NB4 (cell line): Measurements from ENCODE around the gene CDH13.
A peak's percentile ranks its signal among the peaks of the same experiment; 100 is the strongest.
"Not testable (repeated sequence)": the region's sequence is repeated elsewhere in the genome, so short reads cannot be mapped to it uniquely, and the experiment has no call there.

ENCODE experiments used
- DNase-seq: peaks from one replicate; pipeline ENCODE4 v3.0.0; 2010; ENCODE audit warnings: low read depth
- H3K4me3 ChIP-seq: one replicate; pipeline ENCODE4 v1.5.1; 2011; ENCODE audit warnings: mild to moderate bottlenecking, low read depth, low read length, moderate library complexity
- MYC ChIP-seq: IDR thresholded peaks from 2 replicates; pipeline ENCODE4 v1.6.1; 2011; ENCODE audit warnings: low read depth, low read length
- POLR2A ChIP-seq: IDR thresholded peaks from 2 replicates; pipeline ENCODE4 v1.6.1; 2011; ENCODE audit warnings: mild to moderate bottlenecking; ENCODE audit not compliant: insufficient read length; ENCODE audit errors: extremely low read depth
- TF ChIP-seq, protein P1 (sequence below): IDR thresholded peaks from one replicate; pipeline ENCODE4 v1.5.1; 2012; ENCODE audit warnings: low read depth, low read length
- TF ChIP-seq, protein P2 (sequence below): IDR thresholded peaks from 2 replicates; pipeline ENCODE4 v1.6.1; 2011; ENCODE audit warnings: low read depth, low read length

CDH13 gene

DNA sequence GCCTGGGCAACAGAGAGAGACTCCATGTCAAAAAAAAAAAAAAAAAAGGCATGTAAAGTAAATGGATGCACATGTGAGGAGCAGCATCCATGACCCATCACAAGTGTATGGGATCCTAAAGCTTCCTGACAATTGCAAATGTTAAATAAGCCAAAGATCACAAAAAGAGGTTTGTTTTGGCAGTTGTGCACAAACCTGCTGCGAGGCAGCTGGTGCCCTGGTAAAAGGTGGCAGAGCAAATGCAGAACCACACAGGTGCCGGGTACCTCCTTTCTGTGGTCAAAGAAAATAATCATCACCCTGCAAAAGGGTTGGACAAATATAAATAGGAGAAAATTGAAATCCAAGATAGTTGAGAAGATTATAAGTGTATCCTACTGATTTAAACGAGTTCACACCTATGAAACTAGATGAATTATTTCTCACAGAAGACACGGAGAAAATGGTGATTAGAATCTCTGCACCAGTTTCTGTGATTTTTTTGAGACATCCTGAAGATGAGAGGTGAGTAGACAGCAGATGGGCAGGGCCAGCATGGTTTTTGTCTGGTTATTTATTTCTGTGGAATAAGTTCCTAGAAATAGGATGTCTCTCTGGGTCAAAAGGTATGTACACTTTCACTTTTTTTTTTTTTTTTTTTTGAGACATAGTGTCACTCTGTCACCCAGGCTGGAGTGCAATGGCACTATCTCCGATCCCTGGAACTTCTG is 291.3 kb downstream of the CDH13 start:
- DNase-seq = no peak
- no peak for TF ChIP-seq MYC
- TF ChIP-seq, protein P1, sequence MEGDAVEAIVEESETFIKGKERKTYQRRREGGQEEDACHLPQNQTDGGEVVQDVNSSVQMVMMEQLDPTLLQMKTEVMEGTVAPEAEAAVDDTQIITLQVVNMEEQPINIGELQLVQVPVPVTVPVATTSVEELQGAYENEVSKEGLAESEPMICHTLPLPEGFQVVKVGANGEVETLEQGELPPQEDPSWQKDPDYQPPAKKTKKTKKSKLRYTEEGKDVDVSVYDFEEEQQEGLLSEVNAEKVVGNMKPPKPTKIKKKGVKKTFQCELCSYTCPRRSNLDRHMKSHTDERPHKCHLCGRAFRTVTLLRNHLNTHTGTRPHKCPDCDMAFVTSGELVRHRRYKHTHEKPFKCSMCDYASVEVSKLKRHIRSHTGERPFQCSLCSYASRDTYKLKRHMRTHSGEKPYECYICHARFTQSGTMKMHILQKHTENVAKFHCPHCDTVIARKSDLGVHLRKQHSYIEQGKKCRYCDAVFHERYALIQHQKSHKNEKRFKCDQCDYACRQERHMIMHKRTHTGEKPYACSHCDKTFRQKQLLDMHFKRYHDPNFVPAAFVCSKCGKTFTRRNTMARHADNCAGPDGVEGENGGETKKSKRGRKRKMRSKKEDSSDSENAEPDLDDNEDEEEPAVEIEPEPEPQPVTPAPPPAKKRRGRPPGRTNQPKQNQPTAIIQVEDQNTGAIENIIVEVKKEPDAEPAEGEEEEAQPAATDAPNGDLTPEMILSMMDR = no peak
- TF ChIP-seq, protein P2, sequence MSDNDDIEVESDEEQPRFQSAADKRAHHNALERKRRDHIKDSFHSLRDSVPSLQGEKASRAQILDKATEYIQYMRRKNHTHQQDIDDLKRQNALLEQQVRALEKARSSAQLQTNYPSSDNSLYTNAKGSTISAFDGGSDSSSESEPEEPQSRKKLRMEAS = no peak
- no peak for TF ChIP-seq POLR2A

DNA sequence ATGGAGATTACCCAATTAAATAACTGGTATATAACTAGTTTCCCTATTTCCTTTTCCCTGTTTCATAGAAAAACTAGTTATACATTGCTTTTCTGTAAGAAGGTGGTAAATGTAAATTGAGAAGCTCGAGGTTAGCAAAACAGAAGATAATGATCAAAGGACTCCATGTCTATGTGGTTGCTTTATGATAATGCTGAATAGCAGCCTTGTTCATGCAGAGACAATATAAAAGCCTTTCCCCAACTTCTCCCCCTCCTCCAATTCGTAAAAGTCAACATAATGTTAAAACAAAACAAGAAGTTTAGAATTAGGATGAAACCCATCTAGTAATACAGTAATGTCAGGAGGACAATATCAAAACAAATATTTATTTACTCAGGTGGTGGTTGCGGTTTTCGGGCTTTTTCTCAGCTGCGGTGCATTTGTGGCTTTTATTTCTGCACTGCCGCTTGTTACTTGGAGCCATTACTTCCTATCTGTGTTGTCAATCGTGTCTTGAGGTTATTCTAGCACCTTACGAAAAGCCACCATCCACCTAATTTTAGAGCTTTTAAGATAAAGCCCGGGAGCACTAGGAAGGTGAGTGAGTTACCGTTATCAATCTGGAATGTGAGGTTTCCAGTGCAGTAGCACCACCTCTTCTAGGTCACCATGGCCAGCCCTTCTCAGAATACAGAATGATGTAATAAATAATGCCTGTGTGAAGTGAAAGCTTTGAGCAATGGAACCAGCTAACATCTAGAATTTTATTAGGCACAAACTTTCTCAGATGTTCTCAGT is 297.5 kb downstream of the CDH13 start:
- no peak for TF ChIP-seq MYC
- TF ChIP-seq, protein P2 = no peak
- no peak for TF ChIP-seq POLR2A
- TF ChIP-seq, protein P1 = no peak
- DNase-seq = no peak
- no peak overlapping the region for H3K4me3 ChIP-seq

More for the DNA sequence above, 291.3 kb downstream of the CDH13 start:
- no peak overlapping the region for H3K4me3 ChIP-seq

DNA sequence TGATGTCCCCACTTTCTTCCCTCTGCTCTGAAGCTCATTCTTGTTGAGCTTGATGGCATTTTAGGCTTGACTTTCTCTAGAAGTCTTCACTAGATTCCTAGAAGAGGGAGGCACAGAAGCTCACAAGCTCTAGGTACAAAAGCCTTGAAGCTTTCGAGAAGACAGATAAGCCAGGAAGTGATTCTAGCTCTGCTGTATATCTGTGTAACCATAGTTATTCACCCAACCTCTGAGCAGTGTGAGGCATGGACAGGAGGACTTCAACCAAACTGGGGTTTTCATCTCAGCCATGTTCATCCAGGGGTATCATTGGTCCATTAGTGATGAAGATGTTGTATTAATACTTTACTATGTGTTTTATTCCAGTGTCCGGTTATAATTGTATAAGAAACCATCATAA is 299.7 kb downstream of the CDH13 start:
- no peak for DNase-seq
- no peak overlapping the region for H3K4me3 ChIP-seq
- TF ChIP-seq, protein P2 = no peak
- no peak for TF ChIP-seq POLR2A
- no peak for TF ChIP-seq MYC
- TF ChIP-seq, protein P1 = no peak

DNA sequence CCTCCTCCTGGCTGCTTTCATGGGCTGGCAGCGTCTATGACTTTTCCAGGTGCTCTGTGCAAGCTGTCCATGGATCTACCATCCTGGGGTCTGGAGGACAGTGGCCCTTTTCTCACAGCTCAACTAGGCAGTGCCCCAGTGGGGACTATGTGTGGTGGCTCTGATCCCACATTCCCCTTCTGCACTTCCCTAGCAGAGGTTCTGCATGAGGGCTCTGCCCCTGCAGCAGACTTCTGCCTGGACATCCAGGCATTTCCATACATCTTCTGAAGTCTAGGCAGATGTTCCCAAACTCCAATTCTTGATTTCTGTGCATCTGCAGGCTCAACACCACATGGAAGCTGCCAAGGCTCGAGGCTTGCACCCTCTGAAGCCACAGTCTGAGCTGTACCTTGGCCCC is 307.2 kb downstream of the CDH13 start:
- not testable (repeated sequence) for H3K4me3 ChIP-seq, DNase-seq

DNA sequence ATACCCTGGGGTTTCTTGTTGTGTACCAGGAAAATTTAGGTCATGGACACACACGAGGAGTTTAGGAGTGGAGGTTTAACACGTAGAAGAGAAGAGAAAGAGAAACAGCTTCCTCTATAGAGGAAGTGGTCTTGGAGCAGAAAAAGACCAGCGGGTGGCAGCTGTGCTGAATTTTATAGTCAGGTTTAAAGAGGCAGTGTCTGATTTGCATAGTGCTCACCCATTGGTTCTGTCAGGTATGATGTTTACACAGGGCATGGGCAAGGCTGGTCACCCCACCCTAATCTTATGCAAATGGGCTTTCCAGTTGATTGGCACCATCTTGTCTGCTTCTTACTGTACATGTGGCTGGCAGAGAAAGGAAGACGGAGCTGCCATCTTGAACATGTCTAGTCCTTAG is 309.0 kb downstream of the CDH13 start:
- no peak for TF ChIP-seq POLR2A
- TF ChIP-seq, protein P2 = no peak
- no peak for TF ChIP-seq MYC
- TF ChIP-seq, protein P1 = no peak
- peak; percentile 50 for DNase-seq
- H3K4me3 ChIP-seq = no peak overlapping the region

DNA sequence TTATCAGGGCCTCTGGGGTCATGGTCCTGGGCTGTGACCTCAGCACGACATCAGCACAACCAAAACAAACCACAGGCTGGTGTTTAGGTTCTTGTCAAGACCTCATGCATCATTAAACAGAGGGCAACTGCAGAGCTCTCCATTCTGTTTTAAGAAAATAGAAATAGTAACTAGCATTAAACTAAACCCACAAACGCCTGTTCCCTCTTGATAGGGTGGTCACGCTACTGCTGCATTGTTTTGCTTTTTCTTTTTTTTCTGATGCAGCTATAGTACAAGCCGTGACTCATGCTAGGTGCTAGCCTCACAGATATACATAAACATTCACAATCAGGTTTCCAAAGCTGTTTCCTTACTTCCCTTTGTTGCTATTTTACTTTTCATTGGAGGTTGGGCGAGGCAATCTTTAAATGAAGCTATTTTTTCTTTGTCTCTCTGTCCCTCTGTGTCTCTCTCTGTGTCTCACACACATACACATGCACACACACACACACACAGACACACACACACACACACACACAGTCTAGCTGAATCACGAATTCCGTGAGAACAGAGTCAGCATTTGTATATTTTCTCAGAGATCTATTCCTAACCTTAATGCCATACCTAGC is 310.3 kb downstream of the CDH13 start:
- TF ChIP-seq, protein P1 = no peak
- TF ChIP-seq POLR2A (no peak), MYC (no peak)
- TF ChIP-seq, protein P2 = no peak
- no peak for DNase-seq
- H3K4me3 ChIP-seq = no peak overlapping the region
